CD4-positive, alpha-beta T cell treated with Interleukin-10 for 1 hour (primary cell): ENCODE results near the gene PITX3.
A peak's percentile ranks its signal among the peaks of the same experiment; 100 is the strongest.
"Not testable (repeated sequence)": the region's sequence is repeated elsewhere in the genome, so short reads cannot be mapped to it uniquely, and the experiment has no call there.

ENCODE experiments used
- DNase-seq: peaks from one replicate; pipeline ENCODE4 v3.0.0-alpha.2; 2020

The PITX3 gene

GRCh38 chr10:102254426-102254825, 13.1 kb upstream of the PITX3 start:
- DNase-seq: no peak

GRCh38 chr10:102252508-102252907, 11.2 kb upstream of the PITX3 start:
- DNase-seq: not testable (repeated sequence)

GRCh38 chr10:102247734-102248133, 6.4 kb upstream of the PITX3 start:
- no peak for DNase-seq

GRCh38 chr10:102246261-102246660, 4.9 kb upstream of the PITX3 start:
- no peak for DNase-seq

GRCh38 chr10:102245932-102246251, 4.6 kb upstream of the PITX3 start:
- DNase-seq: no peak

- DNase-seq: peak; percentile 98
Measured at GRCh38 chr10:102245082-102245931, 4.0 kb upstream of the PITX3 start, which contains the start of gene GBF1. TSS of gene GBF1 (plus strand) at chr10:102245532. CDS start at chr10:102258939, 13,407 bp downstream.

GRCh38 chr10:102243309-102243708, 2.0 kb upstream of the PITX3 start:
- no peak for DNase-seq

GRCh38 chr10:102242118-102242485, 790 bp upstream of the PITX3 start:
- DNase-seq: no peak

- no peak for DNase-seq
Measured at GRCh38 chr10:102241032-102241443, 274 bp downstream of the PITX3 start.

- DNase-seq: no peak
Measured at GRCh38 chr10:102240467-102241031, 763 bp downstream of the PITX3 start.

- DNase-seq: no peak
Measured at GRCh38 chr10:102237711-102238252, 3.5 kb downstream of the PITX3 start.

GRCh38 chr10:102236006-102236405, 5.3 kb downstream of the PITX3 start:
- DNase-seq: no peak

GRCh38 chr10:102235598-102235920, 5.8 kb downstream of the PITX3 start:
- DNase-seq: no peak

- DNase-seq: no peak
Measured at GRCh38 chr10:102234888-102235597, 6.3 kb downstream of the PITX3 start.

GRCh38 chr10:102233997-102234396, 7.3 kb downstream of the PITX3 start:
- DNase-seq: no peak

GRCh38 chr10:102231357-102232318, 9.7 kb downstream of the PITX3 start:
- peak; percentile 73 for DNase-seq

GRCh38 chr10:102230861-102231356, 10.4 kb downstream of the PITX3 start:
- peak; percentile 59 for DNase-seq

GRCh38 chr10:102230264-102230860, 10.9 kb downstream of the PITX3 start:
- peak; percentile 30 for DNase-seq

- peak; percentile 88 for DNase-seq
Measured at GRCh38 chr10:102229810-102230263, 11.5 kb downstream of the PITX3 start.

- no peak for DNase-seq
Measured at GRCh38 chr10:102227050-102227449, 14.3 kb downstream of the PITX3 start.

- no peak for DNase-seq
Measured at GRCh38 chr10:102226542-102226870, 14.8 kb downstream of the PITX3 start.
